ENCODE data around the gene F2RL3. TPM values are rescaled to one million over a fixed set of nuclear protein-coding genes. Genes with fewer than 3 reads are reported as not detected.

Gene F2RL3
- total RNA-seq, 6 experiments from 2014 or later = 0.07 to 0.62 (median 0.28) TPM

DNA sequence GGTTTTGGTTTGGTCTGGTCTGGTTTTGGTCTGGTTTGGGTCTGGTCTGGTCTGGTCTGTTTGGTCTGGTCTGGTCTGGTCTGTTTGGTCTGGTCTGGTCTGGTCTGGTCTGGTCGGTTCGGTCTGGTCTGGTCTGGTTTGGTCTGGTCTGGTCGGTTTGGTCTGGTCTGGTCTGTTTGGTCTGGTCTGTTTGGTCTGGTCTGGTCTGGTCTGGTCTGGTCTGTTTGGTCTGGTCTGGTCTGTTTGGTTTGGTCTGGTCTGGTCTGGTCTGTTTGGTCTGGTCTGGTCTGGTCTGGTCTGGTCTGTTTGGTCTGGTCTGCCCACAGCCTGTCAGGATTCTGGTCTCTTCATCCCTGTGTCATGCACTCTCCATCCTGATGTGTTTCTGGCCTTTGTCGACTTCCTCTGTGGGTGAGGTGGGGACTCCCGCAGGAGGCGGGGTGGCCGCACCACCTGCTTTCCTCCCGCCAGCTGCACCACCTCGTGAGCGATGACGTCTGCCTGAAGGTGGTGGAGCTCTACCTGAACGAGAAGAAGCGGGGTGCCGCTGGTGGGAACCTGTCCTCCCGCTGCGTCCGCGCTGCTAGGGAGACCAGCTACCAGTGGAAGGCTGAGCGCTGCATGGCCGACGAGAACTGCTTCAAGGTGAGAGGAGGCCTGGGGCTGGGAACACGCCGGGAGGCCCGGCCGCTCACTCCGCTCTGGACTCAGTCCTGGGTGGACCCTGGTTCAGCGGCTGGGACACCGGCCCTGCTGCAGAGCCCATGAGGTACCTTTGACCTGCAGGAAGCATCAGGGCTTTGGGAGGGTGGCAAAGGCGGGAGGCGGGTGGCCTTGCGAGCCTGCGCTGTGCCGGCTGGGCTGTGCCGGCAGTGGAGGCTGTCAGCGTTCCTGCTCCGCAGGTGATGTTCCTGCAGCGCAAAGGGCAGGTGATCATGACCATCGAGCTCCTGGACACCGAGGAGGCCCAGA is 12.9 kb upstream of the F2RL3 start:
- H3K9me3 ChIP-seq = no peaks in the 10 kb centered on the region
- peaks cover 0 to 52% (median 11%) of the 10 kb centered on the region in 4 donors for H3K36me3 ChIP-seq
- no peaks in the 10 kb centered on the region for H3K27me3 ChIP-seq
- TF ChIP-seq, protein P1, sequence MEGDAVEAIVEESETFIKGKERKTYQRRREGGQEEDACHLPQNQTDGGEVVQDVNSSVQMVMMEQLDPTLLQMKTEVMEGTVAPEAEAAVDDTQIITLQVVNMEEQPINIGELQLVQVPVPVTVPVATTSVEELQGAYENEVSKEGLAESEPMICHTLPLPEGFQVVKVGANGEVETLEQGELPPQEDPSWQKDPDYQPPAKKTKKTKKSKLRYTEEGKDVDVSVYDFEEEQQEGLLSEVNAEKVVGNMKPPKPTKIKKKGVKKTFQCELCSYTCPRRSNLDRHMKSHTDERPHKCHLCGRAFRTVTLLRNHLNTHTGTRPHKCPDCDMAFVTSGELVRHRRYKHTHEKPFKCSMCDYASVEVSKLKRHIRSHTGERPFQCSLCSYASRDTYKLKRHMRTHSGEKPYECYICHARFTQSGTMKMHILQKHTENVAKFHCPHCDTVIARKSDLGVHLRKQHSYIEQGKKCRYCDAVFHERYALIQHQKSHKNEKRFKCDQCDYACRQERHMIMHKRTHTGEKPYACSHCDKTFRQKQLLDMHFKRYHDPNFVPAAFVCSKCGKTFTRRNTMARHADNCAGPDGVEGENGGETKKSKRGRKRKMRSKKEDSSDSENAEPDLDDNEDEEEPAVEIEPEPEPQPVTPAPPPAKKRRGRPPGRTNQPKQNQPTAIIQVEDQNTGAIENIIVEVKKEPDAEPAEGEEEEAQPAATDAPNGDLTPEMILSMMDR (IDR thresholded peaks at IDR 0.05) = no peak
- TF ChIP-seq POLR2A (IDR thresholded peaks at IDR 0.05) = no peak
- 83% methylated on average over 6 of the region's 39 CpGs for WGBS (ENCODE audit: insufficient coverage, low coverage, low lambda C conversion rate, missing lambda C conversion rate)
- no peak overlapping the region for H3K4me3 ChIP-seq
- DNase-seq (no peak), ATAC-seq (no peak)
- H3K27ac ChIP-seq = no peak overlapping the region
- intact Hi-C loops (cut with DNase I) = no loop called here
- H3K4me1 ChIP-seq = no peaks in the 10 kb centered on the region

DNA sequence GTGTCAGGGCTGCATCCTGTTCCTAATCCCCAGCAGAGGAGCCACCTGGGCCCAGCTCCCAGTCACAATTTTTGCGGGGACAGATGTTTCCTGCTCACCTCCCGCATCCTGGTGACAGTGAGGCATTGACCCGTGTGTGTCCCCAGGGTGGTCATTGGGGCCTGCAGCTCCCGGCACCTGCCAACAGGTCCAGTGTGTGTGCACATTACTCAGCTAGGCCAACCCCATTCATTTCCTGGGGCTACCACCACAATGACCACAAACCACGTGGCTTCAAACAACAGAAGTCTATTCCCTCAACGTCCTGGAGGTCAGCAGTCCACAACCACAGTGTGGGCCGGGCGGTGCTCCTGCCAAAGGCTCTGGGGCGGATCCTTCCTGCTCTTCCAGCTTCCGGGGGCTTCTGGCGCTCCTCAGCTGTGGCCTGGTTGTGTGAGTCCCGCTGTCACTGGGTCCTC is 11.9 kb upstream of the F2RL3 start:
- Histone ChIP-seq H3K9me3 (peaks cover 0 to 6% (median 0%) of the 10 kb centered on the region in 4 donors), H3K27ac (no peak overlapping the region), H3K27me3 (no peaks in the 10 kb centered on the region), H3K4me3 (no peak overlapping the region), H3K4me1 (no peaks in the 10 kb centered on the region), H3K36me3 (peaks cover 0 to 44% (median 8%) of the 10 kb centered on the region in 4 donors)
- 69% methylated on average over 3 of the region's 12 CpGs for WGBS (ENCODE audit: insufficient coverage, low coverage, low lambda C conversion rate, missing lambda C conversion rate)
- DNase-seq = no peak
- intact Hi-C loops (cut with DNase I) = no loop called here
- peak in 1 of 4 donors; percentile 16 for ATAC-seq
- TF ChIP-seq, protein P1 (IDR thresholded peaks at IDR 0.05) = no peak
- TF ChIP-seq POLR2A (IDR thresholded peaks at IDR 0.05) = no peak

DNA sequence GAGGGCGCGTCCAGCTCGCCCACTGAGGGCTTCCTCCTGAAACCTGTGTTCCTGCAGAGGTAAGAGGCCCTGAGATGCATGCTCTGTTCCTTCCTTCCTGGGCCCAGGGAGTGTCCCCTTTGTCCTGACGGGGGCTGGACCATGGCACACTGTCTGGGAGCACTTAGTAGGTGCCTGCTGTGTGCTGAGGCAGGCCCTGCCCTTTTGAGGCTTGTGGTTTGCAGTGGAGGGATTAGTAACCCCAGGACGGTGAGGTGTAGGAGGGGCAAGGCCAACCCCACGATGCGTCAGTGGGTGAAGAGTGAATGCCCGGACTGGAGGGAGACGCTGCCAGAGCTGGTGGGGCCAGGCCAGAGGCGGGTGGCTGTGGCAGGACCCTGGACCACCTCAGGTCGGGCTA is 11.2 kb upstream of the F2RL3 start:
- no peaks in the 10 kb centered on the region for H3K4me1 ChIP-seq
- DNase-seq = no peak
- WGBS (ENCODE audit: insufficient coverage, low coverage, low lambda C conversion rate, missing lambda C conversion rate) = 100% methylated on average over 1 of the region's 11 CpGs
- H3K27me3 ChIP-seq = no peaks in the 10 kb centered on the region
- no peak for ATAC-seq
- intact Hi-C loops (cut with DNase I) = no loop called here
- H3K36me3 ChIP-seq = peaks cover 0 to 41% (median 8%) of the 10 kb centered on the region in 4 donors
- H3K9me3 ChIP-seq = peaks cover 0 to 7% (median 0%) of the 10 kb centered on the region in 4 donors
- TF ChIP-seq POLR2A (IDR thresholded peaks at IDR 0.05) = no peak
- TF ChIP-seq, protein P1 (IDR thresholded peaks at IDR 0.05) = no peak
- no peak overlapping the region for H3K27ac ChIP-seq
- H3K4me3 ChIP-seq = no peak overlapping the region

DNA sequence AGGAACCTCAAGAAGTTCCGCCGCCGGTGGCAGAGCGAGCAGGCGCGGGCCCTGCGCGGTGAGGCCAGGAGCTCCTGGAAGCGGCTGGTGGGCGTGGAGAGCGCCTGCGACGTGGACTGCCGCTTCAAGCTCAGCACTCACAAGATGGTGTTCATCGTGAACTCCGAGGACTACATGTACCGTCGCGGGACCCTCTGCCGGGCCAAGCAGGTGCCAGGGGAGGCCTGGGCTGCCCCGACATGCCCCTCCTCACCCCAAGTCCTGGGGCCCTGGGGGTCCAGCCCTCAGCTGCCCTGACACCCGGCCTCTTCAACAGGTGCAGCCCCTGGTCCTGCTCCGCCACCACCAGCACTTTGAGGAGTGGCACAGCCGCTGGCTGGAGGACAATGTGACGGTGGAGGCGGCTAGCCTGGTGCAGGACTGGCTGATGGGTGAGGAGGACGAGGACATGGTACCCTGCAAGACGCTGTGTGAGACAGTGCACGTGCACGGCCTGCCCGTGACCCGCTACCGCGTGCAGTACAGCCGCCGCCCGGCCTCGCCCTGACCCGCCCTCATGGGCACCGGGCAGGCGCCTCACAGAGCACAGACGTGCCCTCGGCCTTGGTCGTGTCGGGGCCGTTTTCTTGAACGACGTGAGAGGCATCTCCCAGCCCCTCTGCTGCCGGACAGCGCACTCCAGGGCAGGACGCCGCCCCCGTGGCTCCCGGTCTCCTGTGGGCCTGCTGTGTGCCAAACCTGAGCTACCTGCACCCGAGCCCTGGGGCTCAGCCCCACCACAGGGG is 10.4 kb upstream of the F2RL3 start:
- WGBS (ENCODE audit: insufficient coverage, low coverage, low lambda C conversion rate, missing lambda C conversion rate) = 100% methylated on average over 2 of the region's 55 CpGs
- Histone ChIP-seq H3K4me1 (no peaks in the 10 kb centered on the region), H3K4me3 (no peak overlapping the region), H3K9me3 (peaks cover 0 to 9% (median 0%) of the 10 kb centered on the region in 4 donors), H3K36me3 (peaks cover 0 to 35% (median 8%) of the 10 kb centered on the region in 4 donors), H3K27ac (no peak overlapping the region), H3K27me3 (no peaks in the 10 kb centered on the region)
- ATAC-seq (peak in 1 of 4 donors; percentile 14), DNase-seq (no peak)
- intact Hi-C loops (cut with DNase I) = no loop called here
- TF ChIP-seq, protein P1 (IDR thresholded peaks at IDR 0.05) = no peak
- TF ChIP-seq POLR2A (IDR thresholded peaks at IDR 0.05) = no peak
